NCI-H187 (cell line): Measurements from ENCODE around the gene SLAMF7.
"Not testable (repeated sequence)": the region's sequence is repeated elsewhere in the genome, so short reads cannot be mapped to it uniquely, and the experiment has no call there.

ENCODE experiments used
- DNase-seq, 2 experiments: peaks; one replicate each; lab custom pipeline; 2025; lab: John Stamatoyannopoulos, UW

SLAMF7 gene

GRCh38 chr1:160774886-160775719, 36.1 kb downstream of the SLAMF7 start:
- no peak for DNase-seq

GRCh38 chr1:160776178-160776577, 37.1 kb downstream of the SLAMF7 start:
- no peak for DNase-seq

GRCh38 chr1:160777486-160778089, 38.5 kb downstream of the SLAMF7 start:
- DNase-seq = peak; percentile 10 to 38

GRCh38 chr1:160778976-160779375, 39.9 kb downstream of the SLAMF7 start:
- DNase-seq = no peak

GRCh38 chr1:160779626-160780397, 40.8 kb downstream of the SLAMF7 start:
- DNase-seq = no peak

- DNase-seq = no peak
These were observed 41.3 kb downstream of the SLAMF7 start for GRCh38 chr1:160780398-160780755.

- no peak for DNase-seq
These were observed 42.2 kb downstream of the SLAMF7 start for GRCh38 chr1:160781186-160781766.

- DNase-seq = no peak
These were observed 43.1 kb downstream of the SLAMF7 start for GRCh38 chr1:160781914-160782689.

- not testable (repeated sequence) for DNase-seq
These were observed 44.1 kb downstream of the SLAMF7 start for GRCh38 chr1:160782988-160783765.

- no peak for DNase-seq
These were observed 50.1 kb downstream of the SLAMF7 start for GRCh38 chr1:160789051-160789701.

GRCh38 chr1:160789702-160790611, 50.9 kb downstream of the SLAMF7 start:
- no peak for DNase-seq

- DNase-seq = no peak
These were observed 55.3 kb downstream of the SLAMF7 start for GRCh38 chr1:160794376-160794775.

- DNase-seq = no peak
These were observed 56.9 kb downstream of the SLAMF7 start, which contains the start of gene LY9 for GRCh38 chr1:160795951-160796383. TSS of gene LY9 (plus strand) at chr1:160796174. CDS start at chr1:160796188, 14 bp downstream.

- DNase-seq = no peak
These were observed 58.2 kb downstream of the SLAMF7 start for GRCh38 chr1:160797271-160797709.

GRCh38 chr1:160797861-160798273, 58.8 kb downstream of the SLAMF7 start:
- no peak for DNase-seq

- no peak for DNase-seq
These were observed 59.4 kb downstream of the SLAMF7 start for GRCh38 chr1:160798439-160798838.

- no peak for DNase-seq
These were observed 60.6 kb downstream of the SLAMF7 start for GRCh38 chr1:160799641-160800040.

- no peak for DNase-seq
These were observed 61.1 kb downstream of the SLAMF7 start for GRCh38 chr1:160800142-160800541.
